ENCODE measurements around the gene CROCC2. TPM values are rescaled to one million over a fixed set of nuclear protein-coding genes. Genes with fewer than 3 reads are reported as not detected.

The CROCC2 gene
- total RNA-seq, 2 experiments from 2014 or later = not detected

DNA sequence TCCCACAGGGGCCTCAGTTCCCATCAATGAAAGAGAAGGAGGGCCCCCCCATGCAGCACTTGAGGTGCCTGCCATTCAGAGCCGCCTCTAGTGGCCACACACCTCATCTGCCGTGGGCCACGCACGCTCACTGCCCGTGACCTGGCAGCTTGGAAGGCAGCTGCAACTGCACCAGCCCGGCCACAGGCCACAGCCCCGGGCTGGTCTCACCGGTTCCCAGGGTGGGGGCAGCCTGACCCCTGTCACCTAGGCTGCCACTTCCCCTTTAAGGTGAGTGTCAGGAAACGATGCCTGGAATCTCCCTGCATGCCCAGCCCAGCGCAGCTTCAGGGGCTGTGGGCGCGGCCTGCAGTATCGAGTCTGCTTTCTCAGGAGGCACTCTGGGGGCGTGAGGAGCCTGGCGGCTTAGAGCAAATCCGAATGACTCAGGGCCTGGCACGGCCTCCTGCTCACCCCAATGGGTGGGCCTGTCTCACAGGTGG lies 12.7 kb upstream of the CROCC2 start:
- intact Hi-C loops (cut with micrococcal nuclease; ENCODE audit: unreplicated experiment) = no loop called here
- H3K79me2 ChIP-seq (ENCODE audit: insufficient read depth, low read depth, low read length) = no peaks in the 10 kb centered on the region
- no peaks in the 10 kb centered on the region for H3K4me1 ChIP-seq (ENCODE audit: insufficient read depth, low read length, poor library complexity, severe bottlenecking)
- H3K9me2 ChIP-seq (ENCODE audit: insufficient read depth, low read length) = no peaks in the 10 kb centered on the region
- H4K20me1 ChIP-seq (ENCODE audit: insufficient read depth, low read length) = no peaks in the 10 kb centered on the region
- POLR2A ChIA-PET = no interaction called here
- H3K9me3 ChIP-seq (ENCODE audit: low read length) = no peaks in the 10 kb centered on the region
- H3K36me3 ChIP-seq (ENCODE audit: insufficient read depth, low read length) = no peaks in the 10 kb centered on the region
- H3K27ac ChIP-seq (ENCODE audit: low read depth, low read length, poor library complexity, severe bottlenecking) = no peak overlapping the region
- TF ChIP-seq, protein P1, sequence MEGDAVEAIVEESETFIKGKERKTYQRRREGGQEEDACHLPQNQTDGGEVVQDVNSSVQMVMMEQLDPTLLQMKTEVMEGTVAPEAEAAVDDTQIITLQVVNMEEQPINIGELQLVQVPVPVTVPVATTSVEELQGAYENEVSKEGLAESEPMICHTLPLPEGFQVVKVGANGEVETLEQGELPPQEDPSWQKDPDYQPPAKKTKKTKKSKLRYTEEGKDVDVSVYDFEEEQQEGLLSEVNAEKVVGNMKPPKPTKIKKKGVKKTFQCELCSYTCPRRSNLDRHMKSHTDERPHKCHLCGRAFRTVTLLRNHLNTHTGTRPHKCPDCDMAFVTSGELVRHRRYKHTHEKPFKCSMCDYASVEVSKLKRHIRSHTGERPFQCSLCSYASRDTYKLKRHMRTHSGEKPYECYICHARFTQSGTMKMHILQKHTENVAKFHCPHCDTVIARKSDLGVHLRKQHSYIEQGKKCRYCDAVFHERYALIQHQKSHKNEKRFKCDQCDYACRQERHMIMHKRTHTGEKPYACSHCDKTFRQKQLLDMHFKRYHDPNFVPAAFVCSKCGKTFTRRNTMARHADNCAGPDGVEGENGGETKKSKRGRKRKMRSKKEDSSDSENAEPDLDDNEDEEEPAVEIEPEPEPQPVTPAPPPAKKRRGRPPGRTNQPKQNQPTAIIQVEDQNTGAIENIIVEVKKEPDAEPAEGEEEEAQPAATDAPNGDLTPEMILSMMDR (conservative IDR thresholded peaks at IDR 0.05; ENCODE audit: low read length) = no peak
- no peak for TF ChIP-seq EZH2phosphoT487 (IDR thresholded peaks at IDR 0.05; ENCODE audit: borderline replicate concordance, low read depth, low read length)
- no peak overlapping the region for H3K4me3 ChIP-seq (ENCODE audit: low read depth, low read length, poor library complexity, severe bottlenecking)
- H3K4me2 ChIP-seq (ENCODE audit: low read length) = no peak overlapping the region
- BruUV-seq (replicated peaks) = no TSS peak
- CTCF ChIA-PET (ENCODE audit: unreplicated experiment) = no interaction called here
- peak; percentile 26 for DNase-seq (ENCODE audit: low spot score)
- H2AFZ ChIP-seq (ENCODE audit: low read length) = no peak overlapping the region

DNA sequence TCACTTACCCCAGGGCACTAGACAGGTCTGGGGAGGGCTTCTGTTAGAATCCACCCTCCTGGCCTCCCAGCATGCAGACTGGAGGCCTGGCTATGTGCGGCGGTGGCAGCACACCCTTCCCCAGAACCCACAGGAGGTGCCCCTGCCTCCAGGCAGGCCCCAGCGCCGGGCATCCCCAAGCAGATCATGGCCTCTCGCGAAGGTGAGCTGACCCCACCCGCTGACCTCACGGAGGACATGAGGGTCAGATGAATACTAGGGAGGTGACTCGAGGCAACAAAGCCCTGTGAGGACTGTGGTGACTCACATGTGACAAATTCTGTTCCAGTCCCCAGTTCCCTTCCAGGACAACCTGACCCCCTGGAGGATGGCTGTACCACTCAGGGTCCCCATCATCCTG lies 12.1 kb upstream of the CROCC2 start:
- H3K9me3 ChIP-seq (ENCODE audit: low read length) = no peaks in the 10 kb centered on the region
- no peaks in the 10 kb centered on the region for H3K36me3 ChIP-seq (ENCODE audit: insufficient read depth, low read length)
- no TSS peak for BruUV-seq (replicated peaks)
- no peak overlapping the region for H3K27ac ChIP-seq (ENCODE audit: low read depth, low read length, poor library complexity, severe bottlenecking)
- no peaks in the 10 kb centered on the region for H4K20me1 ChIP-seq (ENCODE audit: insufficient read depth, low read length)
- no peaks in the 10 kb centered on the region for H3K9me2 ChIP-seq (ENCODE audit: insufficient read depth, low read length)
- no peak for DNase-seq (ENCODE audit: low spot score)
- H3K4me3 ChIP-seq (ENCODE audit: low read depth, low read length, poor library complexity, severe bottlenecking) = no peak overlapping the region
- H2AFZ ChIP-seq (ENCODE audit: low read length) = no peak overlapping the region
- TF ChIP-seq EZH2phosphoT487 (IDR thresholded peaks at IDR 0.05; ENCODE audit: borderline replicate concordance, low read depth, low read length) = no peak
- TF ChIP-seq, protein P1 (conservative IDR thresholded peaks at IDR 0.05; ENCODE audit: low read length) = no peak
- ChIA-PET CTCF (ENCODE audit: unreplicated experiment) (no interaction called here), POLR2A (no interaction called here)
- intact Hi-C loops (cut with micrococcal nuclease; ENCODE audit: unreplicated experiment) = no loop called here
- H3K4me2 ChIP-seq (ENCODE audit: low read length) = no peak overlapping the region
- H3K4me1 ChIP-seq (ENCODE audit: insufficient read depth, low read length, poor library complexity, severe bottlenecking) = no peaks in the 10 kb centered on the region
- H3K79me2 ChIP-seq (ENCODE audit: insufficient read depth, low read depth, low read length) = no peaks in the 10 kb centered on the region

DNA sequence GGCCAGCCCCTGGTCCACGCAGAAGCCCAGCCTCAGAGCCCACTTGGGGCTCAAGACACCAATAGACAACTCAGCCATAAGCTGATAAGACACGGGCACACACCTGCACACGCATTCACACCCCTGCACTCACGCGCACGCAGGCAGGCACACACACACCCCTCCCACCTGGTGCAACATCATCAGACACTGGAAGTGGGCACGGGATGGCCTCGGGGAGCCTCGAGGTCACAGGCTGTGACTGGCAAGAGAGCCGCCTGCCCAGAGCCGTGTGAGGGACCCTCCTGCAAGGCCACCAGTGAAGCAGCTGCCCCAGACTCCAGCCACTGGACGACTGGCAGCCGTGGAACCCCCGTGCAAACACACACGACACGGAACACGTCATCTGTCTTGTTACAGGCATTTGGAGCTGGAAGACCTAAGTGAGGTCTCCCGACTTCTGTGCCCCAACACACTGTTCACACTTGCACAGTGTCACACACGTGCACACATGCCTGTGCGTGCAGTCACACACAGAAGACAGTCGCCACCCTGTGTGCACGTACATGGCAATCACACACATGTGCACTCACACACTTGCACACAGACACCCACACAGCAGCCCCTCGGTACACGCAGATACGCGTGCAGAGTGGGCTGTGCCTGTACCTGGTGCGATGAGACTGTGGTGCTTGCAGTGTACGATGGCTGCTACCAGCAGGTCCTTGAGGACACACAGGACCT lies 11.1 kb upstream of the CROCC2 start:
- no TSS peak for BruUV-seq (replicated peaks)
- Histone ChIP-seq H3K9me2 (ENCODE audit: insufficient read depth, low read length) (no peaks in the 10 kb centered on the region), H3K27ac (ENCODE audit: low read depth, low read length, poor library complexity, severe bottlenecking) (no peak overlapping the region), H3K4me2 (ENCODE audit: low read length) (no peak overlapping the region), H3K4me3 (ENCODE audit: low read depth, low read length, poor library complexity, severe bottlenecking) (no peak overlapping the region), H3K79me2 (ENCODE audit: insufficient read depth, low read depth, low read length) (no peaks in the 10 kb centered on the region), H3K36me3 (ENCODE audit: insufficient read depth, low read length) (no peaks in the 10 kb centered on the region), H4K20me1 (ENCODE audit: insufficient read depth, low read length) (no peaks in the 10 kb centered on the region), H2AFZ (ENCODE audit: low read length) (no peak overlapping the region), H3K4me1 (ENCODE audit: insufficient read depth, low read length, poor library complexity, severe bottlenecking) (no peaks in the 10 kb centered on the region), H3K9me3 (ENCODE audit: low read length) (no peaks in the 10 kb centered on the region)
- TF ChIP-seq, protein P1 (conservative IDR thresholded peaks at IDR 0.05; ENCODE audit: low read length) = no peak
- TF ChIP-seq EZH2phosphoT487 (IDR thresholded peaks at IDR 0.05; ENCODE audit: borderline replicate concordance, low read depth, low read length) = no peak
- intact Hi-C loops (cut with micrococcal nuclease; ENCODE audit: unreplicated experiment) = no loop called here
- POLR2A ChIA-PET = no interaction called here
- DNase-seq (ENCODE audit: low spot score) = no peak
- CTCF ChIA-PET (ENCODE audit: unreplicated experiment) = no interaction called here
